ENCODE measurements around the gene SLCO3A1.

SLCO3A1 gene

DNA sequence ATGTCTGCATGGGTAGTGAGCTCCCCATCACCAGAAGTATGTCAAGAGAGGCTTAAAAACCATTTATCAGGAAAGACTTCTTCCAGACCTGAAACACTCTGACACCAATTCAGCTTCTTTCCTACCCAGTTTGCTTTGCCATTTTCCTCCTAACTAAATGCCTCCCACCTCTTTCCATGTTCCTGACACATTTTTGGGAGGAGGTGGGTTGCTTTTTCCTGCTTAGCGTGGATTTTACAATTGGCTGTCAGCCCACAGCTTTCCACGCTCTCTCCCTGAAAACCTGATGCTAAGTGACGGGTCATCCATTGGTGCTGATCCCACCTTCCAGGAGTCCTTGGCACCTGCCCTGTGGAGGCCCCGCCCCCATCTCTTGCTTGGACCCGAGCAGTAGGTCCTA is 275.3 kb downstream of the SLCO3A1 start:
- DNase-seq (ENCODE audit: low spot score), result no peak

DNA sequence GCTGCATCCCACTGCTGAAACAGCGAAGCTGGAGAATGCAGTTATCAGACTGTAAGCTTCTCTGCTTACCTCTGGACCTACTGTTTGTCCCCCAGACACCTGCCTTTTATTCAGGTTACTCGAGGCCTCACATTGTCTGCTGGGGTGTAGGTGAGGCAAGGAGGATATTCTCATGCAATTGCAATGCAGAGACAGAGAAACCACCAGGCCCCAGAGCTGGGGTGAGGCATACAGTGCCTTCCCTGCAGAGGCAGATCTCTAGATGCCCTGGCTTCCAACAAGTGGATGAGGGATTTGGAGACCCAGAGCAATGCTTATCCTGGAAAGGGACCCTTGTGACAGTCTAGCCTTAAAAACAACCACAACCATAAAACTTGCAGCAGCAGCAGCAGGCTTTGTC is 276.7 kb downstream of the SLCO3A1 start:
- DNase-seq (ENCODE audit: low spot score), result no peak

DNA sequence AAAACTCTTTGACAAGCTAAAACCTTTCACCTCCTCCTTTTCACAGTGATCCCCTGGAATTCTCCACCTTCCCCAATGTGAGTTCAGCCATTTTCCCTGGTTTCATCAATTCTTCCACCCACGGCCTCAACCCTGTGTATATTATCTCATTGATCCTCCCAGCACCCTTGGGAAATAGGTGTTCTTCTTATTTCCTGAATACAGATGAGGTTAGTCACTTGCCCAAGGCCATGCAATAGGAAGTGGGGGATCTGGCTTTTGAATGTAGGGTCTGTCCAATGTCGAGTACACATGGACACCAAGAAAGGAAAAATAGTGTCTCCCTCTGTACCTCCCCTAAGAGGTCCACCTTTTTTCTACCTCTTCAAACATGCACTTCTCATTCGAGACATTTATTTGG is 277.4 kb downstream of the SLCO3A1 start:
- no peak for DNase-seq (ENCODE audit: low spot score)

DNA sequence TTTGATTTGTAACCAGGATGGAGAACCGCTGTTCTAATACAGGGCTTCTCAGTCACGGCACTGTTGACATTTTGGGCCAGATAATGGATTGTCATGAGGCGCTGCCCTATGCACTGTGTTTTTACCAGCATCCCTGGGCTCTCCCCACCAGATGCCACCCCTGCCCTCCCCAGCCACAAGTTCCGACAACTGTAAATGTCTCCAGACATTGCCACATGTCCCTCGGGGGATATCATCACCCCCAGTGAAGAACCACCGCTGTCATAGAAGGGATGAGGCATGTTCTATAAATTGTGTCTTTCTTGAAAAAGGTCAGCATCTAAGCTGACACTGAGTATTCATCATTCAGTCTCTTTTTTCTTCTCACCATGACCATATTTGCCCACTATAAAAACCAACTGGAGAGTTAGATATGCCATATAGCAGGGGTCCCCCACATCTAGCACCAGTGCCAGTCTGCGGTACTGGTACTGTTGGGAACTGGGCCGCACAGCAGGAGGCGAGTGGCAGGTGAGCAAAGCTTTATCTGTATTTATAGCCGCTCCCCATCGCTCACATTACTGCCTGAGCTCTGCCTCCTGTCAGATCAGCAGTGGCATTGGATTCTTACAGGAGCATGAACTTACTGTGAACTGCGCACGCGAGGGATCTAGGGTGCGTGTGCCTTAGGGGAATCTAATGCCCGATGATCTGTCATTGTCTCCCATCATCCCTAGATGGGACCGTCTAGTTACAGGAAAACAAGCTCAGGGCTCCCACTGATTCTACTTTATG is 279.7 kb downstream of the SLCO3A1 start:
- no peak for DNase-seq (ENCODE audit: low spot score)

DNA sequence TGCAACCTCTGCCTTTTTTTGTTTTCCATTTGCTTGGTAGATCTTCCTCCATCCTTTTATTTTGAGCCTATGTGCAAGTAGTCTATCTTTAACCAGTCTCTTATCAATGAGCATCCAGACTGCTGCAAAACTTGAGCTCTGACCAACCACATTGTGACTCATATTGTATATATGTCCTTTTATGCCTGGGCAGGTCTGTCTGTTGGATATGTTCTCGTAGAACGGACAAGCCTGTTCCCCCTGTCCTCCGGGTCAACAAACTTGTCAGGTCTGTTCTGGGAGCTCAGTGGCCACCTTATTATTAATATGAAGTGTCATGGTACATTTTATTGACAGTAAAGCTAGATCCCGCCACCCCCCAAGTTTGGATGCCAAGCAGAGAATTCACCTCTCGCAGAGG is 287.3 kb downstream of the SLCO3A1 start:
- DNase-seq (ENCODE audit: low spot score), result no peak

DNA sequence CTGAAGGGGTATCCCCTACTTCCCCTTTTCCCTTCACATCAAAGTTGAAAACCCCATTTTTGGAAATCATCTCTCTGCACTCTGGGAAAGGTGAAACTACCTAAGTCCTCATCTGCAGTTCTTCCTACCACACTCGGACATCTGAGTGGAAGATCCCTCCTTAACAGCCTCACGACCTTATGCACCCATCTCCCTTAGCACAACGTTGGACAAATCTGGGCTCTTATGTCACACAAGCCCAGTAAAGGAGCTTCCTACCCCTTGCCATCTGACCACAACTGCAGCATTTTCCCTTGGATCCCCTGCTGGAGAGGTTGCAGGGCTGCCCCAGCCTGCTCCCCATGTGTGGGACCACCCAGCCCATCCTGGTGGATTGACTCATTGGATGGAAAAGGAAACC is 288.1 kb downstream of the SLCO3A1 start:
- no peak for DNase-seq (ENCODE audit: low spot score)

DNA sequence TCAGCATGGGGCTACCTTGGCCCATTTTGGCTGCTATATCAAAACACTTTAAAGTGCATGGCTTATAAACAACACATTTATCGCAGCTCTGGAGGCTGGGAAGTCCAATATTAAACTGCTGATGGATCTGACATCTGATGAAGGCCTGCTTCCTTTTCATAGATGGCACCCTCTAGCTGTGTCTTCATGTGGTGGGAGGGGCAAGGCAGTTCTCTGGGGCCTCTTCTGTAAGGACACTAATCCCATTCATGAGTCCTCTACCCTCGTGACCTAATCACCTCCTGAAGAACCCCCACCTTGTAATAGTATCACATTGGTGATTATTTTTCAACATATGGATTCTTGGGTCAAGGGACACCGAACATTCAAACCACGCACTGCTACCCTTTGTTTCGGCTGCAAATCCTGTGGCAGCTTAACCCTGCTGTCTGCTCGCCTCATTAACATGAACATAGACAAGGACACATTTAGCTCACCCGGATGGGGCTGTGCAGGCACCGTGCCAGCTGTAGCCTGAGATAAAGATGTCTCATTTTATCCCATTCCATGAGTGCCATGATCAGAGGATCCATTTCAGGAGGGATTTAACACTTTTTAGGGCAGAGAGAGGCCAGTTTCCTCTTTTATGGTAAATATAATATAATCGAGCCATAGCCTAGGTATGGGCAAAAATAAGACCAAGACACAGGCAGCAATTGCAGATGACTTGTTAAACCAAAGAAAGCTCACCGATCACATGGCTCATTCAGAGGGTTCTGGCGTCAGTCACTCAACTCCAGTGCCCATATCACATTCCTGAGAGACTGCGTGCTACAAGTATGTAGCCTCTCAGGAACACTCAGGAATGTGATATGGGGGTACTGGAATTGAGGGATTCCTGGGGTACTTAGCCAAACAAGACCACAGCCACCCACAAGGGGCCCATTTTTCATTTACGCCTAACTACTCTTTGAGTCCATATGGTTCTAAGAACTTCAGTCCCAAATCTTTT is 289.0 kb downstream of the SLCO3A1 start:
- peak; percentile 27 for DNase-seq (ENCODE audit: low spot score)

DNA sequence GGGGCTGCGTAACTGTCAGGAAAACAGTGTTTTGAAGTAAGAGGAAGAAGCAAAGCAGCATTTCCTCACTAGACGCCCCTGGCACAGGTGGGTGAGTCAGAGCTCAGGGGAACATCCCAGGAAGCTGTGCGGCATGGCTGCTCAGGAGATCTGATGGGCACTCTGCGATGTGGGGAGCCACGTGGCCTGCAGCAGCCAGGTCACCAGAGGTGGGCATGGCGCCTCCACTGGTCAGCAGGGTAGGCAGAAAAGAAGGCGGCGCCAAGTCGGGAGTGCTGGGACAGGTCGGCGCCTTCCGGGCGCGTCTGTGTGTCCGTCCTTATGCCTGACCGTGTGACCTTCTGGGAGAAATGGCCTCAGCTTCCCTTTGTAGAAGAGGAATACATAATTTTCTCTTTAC is 290.3 kb downstream of the SLCO3A1 start:
- no peak for DNase-seq (ENCODE audit: low spot score)

DNA sequence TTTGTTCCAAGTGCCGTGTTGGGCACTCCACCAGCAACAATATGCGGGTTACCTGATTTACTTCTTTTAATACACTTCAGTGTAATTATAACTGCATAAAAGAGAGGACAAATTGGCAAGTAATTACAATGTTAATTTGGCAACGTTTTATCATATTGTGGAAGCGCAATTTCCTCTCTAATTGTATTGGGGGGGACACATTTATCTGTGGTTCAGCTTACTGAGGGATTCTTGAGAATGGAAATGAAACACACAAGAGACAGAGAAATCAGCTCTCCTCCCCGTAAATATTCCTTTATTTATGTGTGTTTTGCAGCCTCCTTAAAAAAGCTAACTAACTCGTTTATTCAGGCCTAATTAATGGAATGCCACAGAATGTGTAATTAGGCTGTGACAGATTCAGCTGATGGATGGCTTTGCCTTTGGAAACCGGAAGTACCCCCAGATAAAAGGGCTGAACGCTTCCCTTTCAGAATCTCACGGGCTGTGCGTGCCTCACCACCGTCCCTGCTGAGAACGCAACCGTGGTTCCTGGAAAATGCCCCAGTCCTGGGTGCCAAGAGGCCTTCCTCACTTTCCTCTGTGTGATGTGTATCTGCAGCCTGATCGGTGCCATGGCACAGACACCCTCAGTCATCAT is 293.1 kb downstream of the SLCO3A1 start:
- no peak for DNase-seq (ENCODE audit: low spot score)

DNA sequence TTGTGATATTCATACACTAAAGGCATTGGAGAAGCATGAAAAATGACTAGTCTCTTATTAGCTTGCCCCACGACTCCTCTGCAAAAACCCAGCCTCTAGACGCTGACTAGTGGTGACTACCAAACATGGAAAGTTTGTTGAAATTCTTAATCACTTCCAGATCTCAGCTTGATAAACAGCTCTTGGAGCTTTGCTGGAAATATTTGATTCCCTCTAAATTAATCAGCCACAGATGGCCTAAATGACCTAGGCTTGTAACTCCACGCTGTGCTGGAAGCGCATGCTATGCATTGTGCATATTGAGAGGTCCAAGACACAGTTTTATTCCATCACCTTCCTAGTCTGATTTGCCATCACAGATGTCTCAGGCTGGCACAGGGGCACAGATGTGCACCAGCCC is 295.5 kb downstream of the SLCO3A1 start:
- no peak for DNase-seq (ENCODE audit: low spot score)

DNA sequence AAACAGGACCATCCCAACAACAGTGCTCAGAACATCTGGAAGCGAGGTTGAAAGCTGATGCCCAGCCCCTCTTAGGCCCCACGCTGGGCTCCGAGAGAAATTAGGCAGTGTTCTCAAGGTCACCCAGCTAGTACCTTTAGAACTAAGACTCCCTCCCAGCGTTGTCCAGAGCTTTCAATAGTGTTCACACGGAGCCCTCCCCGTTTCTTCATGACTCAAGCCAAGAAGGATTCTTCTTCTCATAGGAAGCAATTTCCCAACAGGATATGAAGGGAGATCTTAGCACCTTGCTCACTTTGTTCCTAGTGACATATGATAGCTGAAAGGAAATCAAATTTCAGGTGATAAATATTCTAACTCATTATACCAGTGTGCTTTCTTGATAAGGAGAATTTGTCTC is 296.0 kb downstream of the SLCO3A1 start:
- DNase-seq (ENCODE audit: low spot score), result no peak

DNA sequence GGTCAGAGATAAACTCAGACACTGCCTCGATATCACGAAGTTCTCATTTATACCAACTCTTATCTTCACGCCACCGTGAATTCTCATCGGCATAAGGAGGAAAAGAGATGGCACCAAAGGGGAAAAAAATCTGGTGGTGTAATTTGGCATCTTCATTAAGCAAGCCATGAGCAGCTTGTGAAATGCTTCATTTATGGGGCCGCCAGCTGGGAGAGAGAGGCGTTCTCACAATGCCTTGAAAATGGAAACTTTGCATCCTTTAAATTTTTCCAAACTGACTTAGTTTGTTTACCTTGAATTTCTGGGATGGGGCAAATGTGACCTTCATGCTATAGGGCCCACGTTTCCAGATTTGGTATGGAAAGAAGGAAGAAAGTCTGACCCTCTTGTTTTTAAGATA is 297.7 kb downstream of the SLCO3A1 start:
- DNase-seq (ENCODE audit: low spot score), result no peak

DNA sequence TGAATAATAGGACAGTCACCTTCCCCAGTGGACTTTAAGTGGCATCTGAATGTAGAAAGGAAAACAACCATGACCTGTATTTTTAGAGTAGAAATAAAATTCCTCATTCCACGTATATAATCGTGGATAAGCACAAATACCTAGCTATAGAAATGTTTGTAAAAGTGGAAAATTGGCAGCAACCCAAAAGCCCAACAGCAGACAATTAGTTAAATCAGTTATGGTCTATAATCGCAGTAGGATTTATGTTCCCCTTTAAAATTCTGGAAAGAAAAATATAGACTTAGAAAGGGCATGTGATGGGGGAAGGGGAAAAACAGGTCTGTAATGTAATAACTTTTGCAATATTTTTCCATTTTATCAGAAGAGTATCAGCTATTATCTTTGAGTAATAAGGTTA is 298.2 kb downstream of the SLCO3A1 start:
- no peak for DNase-seq (ENCODE audit: low spot score)

DNA sequence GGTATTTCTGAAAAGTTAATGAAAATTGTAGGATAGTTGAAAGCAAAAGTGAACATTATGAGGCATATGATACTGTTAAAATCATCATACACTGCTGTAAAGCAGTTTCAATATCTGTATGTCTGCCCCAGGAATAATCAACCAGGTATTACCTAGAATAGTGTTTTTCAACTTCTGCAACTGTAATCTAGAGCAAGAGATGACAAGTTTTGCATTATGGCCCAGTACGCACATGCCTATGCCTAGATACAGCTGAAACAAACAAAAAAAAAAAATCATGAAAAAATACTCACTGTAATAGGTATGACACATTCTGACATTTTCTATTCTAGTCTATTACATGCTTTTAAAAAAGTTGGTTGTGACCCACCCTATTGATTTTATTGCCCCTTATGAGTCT is 299.5 kb downstream of the SLCO3A1 start:
- DNase-seq (ENCODE audit: low spot score), result no peak

DNA sequence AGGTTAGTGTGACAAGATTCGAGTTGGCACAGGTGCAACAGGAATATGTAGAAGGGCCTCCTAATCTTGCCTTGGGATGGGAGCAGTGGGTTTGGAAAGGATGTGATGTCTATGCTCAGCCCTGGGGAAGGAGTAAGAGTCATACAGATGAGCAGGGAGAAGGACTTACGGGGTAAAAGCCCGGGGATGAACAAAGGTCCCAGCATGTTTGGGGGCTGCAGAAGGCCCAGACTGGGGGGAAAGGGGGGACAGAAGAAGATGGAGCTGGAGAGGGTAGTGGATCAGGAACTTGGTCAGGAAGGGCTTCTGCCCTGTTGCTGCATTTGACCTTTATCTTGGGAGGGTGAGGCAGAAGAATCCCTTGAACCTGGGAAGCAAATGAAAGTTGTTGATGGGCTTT is 300.1 kb downstream of the SLCO3A1 start:
- DNase-seq (ENCODE audit: low spot score), result no peak

DNA sequence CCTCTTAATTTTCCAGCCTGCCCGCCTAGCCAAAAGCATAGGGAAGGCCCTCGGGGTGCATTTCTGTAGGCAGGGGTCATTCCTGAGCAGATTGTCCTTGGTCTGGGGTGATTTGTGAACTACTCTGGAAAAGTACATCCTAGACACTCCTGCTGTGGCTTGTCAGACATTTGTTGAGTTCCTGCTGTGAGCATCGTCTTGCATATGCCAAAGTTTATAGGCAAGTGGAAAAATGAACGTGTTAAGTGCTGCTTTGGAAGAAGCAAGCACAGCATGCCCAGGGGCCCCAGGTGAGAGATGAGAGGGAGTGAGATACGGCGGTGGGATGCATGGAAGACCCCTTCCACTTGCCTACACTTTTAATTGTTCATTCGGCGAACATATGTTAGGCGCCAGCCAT is 302.4 kb downstream of the SLCO3A1 start:
- no peak for DNase-seq (ENCODE audit: low spot score)

DNA sequence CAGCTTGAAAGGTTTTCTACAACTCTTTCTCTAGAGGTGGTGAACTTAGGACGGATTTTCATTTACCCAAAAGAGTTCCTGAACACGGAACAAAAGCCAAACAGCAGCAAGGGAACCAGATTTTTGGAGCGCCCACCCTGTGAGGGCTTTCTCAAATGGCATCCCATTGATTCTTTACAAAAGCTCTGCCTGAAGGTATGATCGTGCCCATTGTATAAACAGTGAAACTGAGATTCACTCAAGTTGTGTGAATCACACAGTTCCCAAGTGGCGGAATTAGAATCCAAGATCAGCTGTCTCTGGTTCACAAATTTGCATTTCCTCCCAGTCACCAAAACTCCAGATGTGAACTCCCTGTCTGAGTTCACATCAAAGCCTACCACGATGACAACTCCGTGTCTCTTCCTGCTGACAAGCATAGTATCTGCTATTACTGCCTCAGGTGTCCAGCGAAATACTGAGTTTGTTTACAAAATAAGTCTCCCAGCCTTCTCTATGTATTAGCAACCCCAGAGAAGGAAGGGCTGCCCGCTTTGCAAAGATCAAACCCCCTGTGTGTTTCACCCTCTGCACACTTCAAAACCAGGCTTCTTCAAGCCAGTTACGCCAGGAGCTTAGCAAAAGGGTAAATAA is 304.3 kb downstream of the SLCO3A1 start:
- no peak for DNase-seq (ENCODE audit: low spot score)

DNA sequence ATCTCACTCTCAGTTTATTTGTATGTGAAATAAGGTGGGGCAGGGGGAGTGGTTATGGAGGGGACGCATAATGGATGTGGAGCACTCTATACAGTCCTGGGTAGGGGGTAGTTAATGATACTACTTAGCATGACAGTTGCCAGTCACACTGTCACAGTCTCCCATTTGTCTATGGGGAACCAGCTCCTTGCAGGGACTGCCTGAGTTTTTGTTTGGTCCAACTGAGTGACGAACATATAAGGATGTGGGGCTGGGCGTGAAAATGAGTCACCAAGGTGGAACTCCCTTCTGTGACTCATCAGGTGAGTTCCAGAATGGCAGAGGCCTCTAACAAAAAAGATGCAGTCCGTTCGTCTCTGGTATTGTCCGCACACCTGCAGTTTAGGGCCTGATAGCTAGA is 304.9 kb downstream of the SLCO3A1 start:
- DNase-seq (ENCODE audit: low spot score), result no peak

DNA sequence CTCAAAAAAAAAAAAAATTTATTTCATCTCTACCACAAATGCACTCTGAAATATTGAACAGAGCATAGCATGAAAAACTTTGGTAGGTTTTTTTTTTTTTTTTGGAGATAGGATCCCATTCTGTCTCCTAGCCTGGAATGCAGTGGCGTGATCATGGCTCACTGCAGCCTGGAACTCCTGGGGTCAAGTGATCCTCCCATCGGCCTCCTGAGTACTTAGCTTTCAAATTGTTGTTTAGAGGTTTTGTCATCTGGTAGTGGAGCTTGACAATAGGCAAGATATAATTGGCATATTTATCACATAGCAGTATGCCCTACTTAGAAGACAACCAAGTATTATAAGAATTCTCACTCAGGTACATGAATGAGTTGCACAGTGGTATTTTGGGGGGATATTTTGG is 306.0 kb downstream of the SLCO3A1 start:
- no peak for DNase-seq (ENCODE audit: low spot score)

DNA sequence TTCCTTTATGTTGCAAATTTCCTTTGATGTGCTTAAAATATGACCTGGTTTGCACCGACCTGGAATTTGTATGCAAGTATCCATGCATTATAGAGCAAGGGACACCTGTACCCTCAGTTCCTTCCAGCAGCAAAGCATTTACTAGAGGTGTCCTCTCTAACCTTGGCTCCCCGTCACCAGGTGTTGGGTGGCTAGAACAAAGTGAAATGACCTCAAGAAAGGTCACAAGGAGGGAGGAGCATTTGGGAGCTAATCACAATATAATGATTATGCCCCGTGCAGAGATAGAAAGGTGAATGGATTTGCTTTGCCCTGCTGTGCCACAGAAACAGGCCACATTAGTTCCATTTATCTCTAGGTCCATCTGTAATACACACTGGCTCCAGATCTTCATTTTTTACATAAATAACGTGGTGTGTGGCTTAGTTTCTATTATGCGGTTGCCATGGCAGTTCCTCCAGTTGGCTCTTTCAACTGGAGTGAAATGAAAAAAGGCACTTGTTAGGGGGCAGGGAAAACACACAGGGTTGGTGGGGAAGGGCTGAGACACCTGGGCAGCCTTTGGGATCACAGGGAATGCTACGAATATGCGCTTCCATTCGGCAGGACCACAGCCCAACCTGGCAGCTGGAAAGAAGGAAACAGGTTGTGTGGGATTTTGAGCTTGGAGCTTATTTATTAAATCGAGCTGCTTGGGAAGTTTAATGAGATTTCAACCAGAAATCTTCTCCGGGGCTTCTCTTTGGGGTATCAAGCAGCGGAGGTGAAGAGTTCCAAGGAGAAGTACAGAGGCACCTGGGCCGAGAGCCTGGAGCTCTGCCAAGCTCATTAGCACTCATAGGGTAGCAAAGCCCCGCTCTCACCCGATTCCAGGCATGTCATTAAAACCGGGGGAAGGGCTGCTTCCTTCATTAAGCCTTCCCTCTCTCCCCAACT is 306.7 kb downstream of the SLCO3A1 start:
- DNase-seq (ENCODE audit: low spot score), result no peak

DNA sequence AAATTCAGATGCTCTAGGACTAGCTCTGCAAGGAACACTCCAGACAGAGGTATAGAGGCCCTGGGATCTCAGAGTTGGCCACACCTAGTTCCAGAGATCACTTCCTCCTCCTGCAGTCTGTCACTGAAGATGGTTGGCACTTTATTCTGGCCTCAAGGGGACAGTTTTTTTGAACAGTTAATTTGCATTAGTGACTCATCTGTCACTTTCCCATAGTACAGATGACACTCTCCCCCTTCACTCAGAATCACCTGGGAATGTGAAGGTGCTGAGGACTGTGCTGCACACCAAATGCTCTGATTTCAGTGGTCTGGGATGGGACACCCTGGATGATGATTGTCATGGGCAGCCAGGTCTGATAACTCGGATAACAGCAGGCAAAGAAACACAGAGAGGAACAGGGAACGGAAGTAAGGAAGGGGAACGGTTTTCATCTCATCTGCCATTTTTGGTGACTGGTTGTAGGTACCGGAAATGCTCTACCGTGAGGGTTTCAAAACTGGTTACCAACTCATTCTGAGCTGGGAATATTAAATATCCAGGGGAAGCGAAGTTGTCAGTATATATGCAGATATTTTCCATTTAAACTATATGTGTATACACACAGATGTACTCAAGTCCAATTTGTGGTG is 307.6 kb downstream of the SLCO3A1 start:
- no peak for DNase-seq (ENCODE audit: low spot score)
